ENCODE data around the gene PRR5L.

PRR5L gene

DNA sequence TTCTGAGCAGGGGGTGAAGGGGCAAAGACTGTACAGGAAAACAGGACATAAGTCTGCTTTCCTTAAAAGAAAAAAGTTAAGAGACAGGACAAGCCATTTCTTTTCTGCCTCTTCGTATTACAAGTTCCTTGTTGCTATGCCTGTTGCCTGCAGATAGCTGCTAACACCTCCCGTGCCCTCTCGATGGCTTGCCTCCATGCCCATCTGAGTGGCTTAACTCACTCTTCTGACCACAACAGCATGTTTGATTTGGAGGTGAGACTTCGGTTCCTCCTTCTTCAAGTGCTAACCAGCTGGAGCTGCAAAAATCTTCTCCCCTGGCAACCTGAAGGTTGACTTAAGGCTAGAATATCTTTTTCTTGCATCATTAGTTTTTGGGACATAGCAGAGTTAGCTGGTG is 103.1 kb downstream of the PRR5L start:
- no peaks in the 10 kb centered on the region for H3K27me3 ChIP-seq (ENCODE audit: insufficient read depth, low read length)
- H3K9ac ChIP-seq (ENCODE audit: low read length), result no peak overlapping the region
- no peak overlapping the region for H4K91ac ChIP-seq (ENCODE audit: low read depth, low read length)
- no peak overlapping the region for H2AFZ ChIP-seq (ENCODE audit: insufficient read depth, low read length, poor library complexity)
- H3K79me2 ChIP-seq (ENCODE audit: control insufficient read depth, insufficient read depth, low read length, poor library complexity), result no peaks in the 10 kb centered on the region
- H3K27ac ChIP-seq (ENCODE audit: low read depth, low read length), result no peak overlapping the region
- H3K4me1 ChIP-seq (ENCODE audit: control insufficient read depth in 1 of 2, insufficient read depth in 2 of 2, low read length in 2 of 2), result no peaks in the 10 kb centered on the region
- no peak overlapping the region for H3K18ac ChIP-seq (ENCODE audit: low read length)
- no peak overlapping the region for H3K4ac ChIP-seq (ENCODE audit: low read depth, low read length)
- H4K12ac ChIP-seq (ENCODE audit: low read depth, low read length), result no peak overlapping the region
- no peak overlapping the region for H3K4me2 ChIP-seq (ENCODE audit: low read length)
- no peak overlapping the region for H2BK120ac ChIP-seq (ENCODE audit: insufficient read depth, low read length, poor library complexity)
- no peak overlapping the region for H2AK5ac ChIP-seq (ENCODE audit: low read length)
- no peak overlapping the region for H4K8ac ChIP-seq (ENCODE audit: low read depth, low read length)
- H3K14ac ChIP-seq (ENCODE audit: low read length), result no peak overlapping the region
- no peak overlapping the region for H3K23ac ChIP-seq (ENCODE audit: low read length)
- H2BK12ac ChIP-seq (ENCODE audit: low read length), result no peak overlapping the region
- no peaks in the 10 kb centered on the region for H3K9me3 ChIP-seq (ENCODE audit: insufficient read depth, low read depth, low read length)
- H3K4me3 ChIP-seq (ENCODE audit: low read depth, low read length), result no peak overlapping the region
- no peak for DNase-seq
- no peak overlapping the region for H2BK5ac ChIP-seq (ENCODE audit: low read depth, low read length, poor library complexity)
- H3K79me1 ChIP-seq (ENCODE audit: low read length), result peaks cover 1% of the 10 kb centered on the region
- H3K36me3 ChIP-seq (ENCODE audit: control insufficient read depth in 1 of 2, insufficient read depth in 2 of 2, low read length in 2 of 2), result peaks cover 26 to 31% of the 10 kb centered on the region in 2 experiments
- no CpG with 5 or more reads among the region's 4 CpGs for WGBS (ENCODE audit: extremely low coverage, insufficient coverage, insufficient read length)

DNA sequence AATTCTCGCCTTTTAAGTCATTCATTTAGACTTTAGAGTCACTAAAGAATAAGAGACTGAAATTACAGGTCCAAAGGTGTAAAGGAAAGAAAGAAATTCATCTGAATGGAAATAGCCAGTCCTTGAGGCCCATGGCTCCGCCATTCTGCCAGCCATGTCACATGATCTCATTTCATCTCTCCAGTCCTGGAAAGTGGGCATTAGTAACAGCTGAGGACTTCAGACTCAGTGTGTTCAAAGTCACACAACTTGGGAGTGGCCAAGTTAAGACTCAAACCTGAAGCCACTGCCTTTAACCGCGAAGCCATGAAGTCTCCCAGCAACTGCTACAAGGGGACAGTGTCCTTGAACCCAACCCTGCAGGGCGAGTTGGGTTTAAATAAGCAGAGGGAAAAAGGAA is 103.7 kb downstream of the PRR5L start:
- no peak overlapping the region for H3K27ac ChIP-seq (ENCODE audit: low read depth, low read length)
- H4K12ac ChIP-seq (ENCODE audit: low read depth, low read length), result no peak overlapping the region
- peaks cover 1% of the 10 kb centered on the region for H3K79me1 ChIP-seq (ENCODE audit: low read length)
- H3K14ac ChIP-seq (ENCODE audit: low read length), result no peak overlapping the region
- H2AK5ac ChIP-seq (ENCODE audit: low read length), result no peak overlapping the region
- H3K4me1 ChIP-seq (ENCODE audit: control insufficient read depth in 1 of 2, insufficient read depth in 2 of 2, low read length in 2 of 2), result no peaks in the 10 kb centered on the region
- no peak overlapping the region for H3K4ac ChIP-seq (ENCODE audit: low read depth, low read length)
- no peak overlapping the region for H2BK120ac ChIP-seq (ENCODE audit: insufficient read depth, low read length, poor library complexity)
- no peaks in the 10 kb centered on the region for H3K9me3 ChIP-seq (ENCODE audit: insufficient read depth, low read depth, low read length)
- H2BK12ac ChIP-seq (ENCODE audit: low read length), result no peak overlapping the region
- no peaks in the 10 kb centered on the region for H3K79me2 ChIP-seq (ENCODE audit: control insufficient read depth, insufficient read depth, low read length, poor library complexity)
- H3K4me3 ChIP-seq (ENCODE audit: low read depth, low read length), result no peak overlapping the region
- peaks cover 26 to 31% of the 10 kb centered on the region in 2 experiments for H3K36me3 ChIP-seq (ENCODE audit: control insufficient read depth in 1 of 2, insufficient read depth in 2 of 2, low read length in 2 of 2)
- WGBS (ENCODE audit: extremely low coverage, insufficient coverage, insufficient read length), result no CpG with 5 or more reads among the region's 5 CpGs
- H2AFZ ChIP-seq (ENCODE audit: insufficient read depth, low read length, poor library complexity), result no peak overlapping the region
- no peak overlapping the region for H3K23ac ChIP-seq (ENCODE audit: low read length)
- H3K9ac ChIP-seq (ENCODE audit: low read length), result no peak overlapping the region
- H3K27me3 ChIP-seq (ENCODE audit: insufficient read depth, low read length), result no peaks in the 10 kb centered on the region
- H4K8ac ChIP-seq (ENCODE audit: low read depth, low read length), result no peak overlapping the region
- H2BK5ac ChIP-seq (ENCODE audit: low read depth, low read length, poor library complexity), result no peak overlapping the region
- H3K4me2 ChIP-seq (ENCODE audit: low read length), result no peak overlapping the region
- no peak overlapping the region for H4K91ac ChIP-seq (ENCODE audit: low read depth, low read length)
- no peak overlapping the region for H3K18ac ChIP-seq (ENCODE audit: low read length)
- no peak for DNase-seq

DNA sequence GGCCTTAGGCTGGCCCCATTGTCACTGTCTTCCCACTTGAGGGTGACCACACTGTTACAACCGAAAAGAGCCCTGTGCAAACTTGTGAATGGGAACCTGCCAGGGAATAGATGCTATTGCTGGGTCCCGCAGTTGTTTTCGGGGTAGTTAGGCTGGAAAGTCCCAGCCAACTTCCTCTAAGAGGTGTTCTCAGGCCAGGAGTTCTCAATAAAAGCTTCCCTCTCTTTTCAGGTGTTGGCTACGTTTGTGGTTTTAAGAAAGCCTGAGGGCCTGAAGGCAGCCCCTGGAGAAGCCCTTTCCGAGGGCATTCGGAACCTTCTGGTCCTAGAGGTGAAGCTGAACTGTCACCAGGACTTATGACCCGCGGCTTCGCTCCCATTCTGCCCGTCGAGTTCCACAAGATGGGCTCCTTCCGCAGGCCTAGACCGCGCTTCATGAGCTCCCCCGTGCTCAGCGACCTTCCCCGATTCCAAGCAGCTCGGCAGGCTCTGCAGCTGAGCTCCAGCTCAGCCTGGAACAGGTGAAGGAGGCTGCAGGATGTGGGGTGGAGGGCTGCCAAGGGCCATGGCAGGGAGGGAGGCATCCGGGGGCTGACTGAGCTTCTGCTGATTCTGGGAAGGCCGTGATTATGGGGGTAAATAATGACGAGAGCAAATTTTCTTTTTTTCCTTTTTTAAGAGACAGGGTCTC is 104.8 kb downstream of the PRR5L start:
- Histone ChIP-seq H3K36me3 (ENCODE audit: control insufficient read depth in 1 of 2, insufficient read depth in 2 of 2, low read length in 2 of 2) (peaks cover 28 to 38% of the 10 kb centered on the region in 2 experiments), H3K79me2 (ENCODE audit: control insufficient read depth, insufficient read depth, low read length, poor library complexity) (no peaks in the 10 kb centered on the region), H2AFZ (ENCODE audit: insufficient read depth, low read length, poor library complexity) (no peak overlapping the region), H4K12ac (ENCODE audit: low read depth, low read length) (no peak overlapping the region), H3K27me3 (ENCODE audit: insufficient read depth, low read length) (no peaks in the 10 kb centered on the region), H2BK120ac (ENCODE audit: insufficient read depth, low read length, poor library complexity) (no peak overlapping the region), H4K91ac (ENCODE audit: low read depth, low read length) (no peak overlapping the region), H3K4ac (ENCODE audit: low read depth, low read length) (no peak overlapping the region), H3K18ac (ENCODE audit: low read length) (no peak overlapping the region), H3K4me1 (ENCODE audit: control insufficient read depth in 1 of 2, insufficient read depth in 2 of 2, low read length in 2 of 2) (no peaks in the 10 kb centered on the region), H3K14ac (ENCODE audit: low read length) (no peak overlapping the region), H3K23ac (ENCODE audit: low read length) (no peak overlapping the region), H3K4me3 (ENCODE audit: low read depth, low read length) (no peak overlapping the region), H3K9me3 (ENCODE audit: insufficient read depth, low read depth, low read length) (no peaks in the 10 kb centered on the region), H3K4me2 (ENCODE audit: low read length) (no peak overlapping the region), H2AK5ac (ENCODE audit: low read length) (no peak overlapping the region), H3K27ac (ENCODE audit: low read depth, low read length) (no peak overlapping the region), H3K79me1 (ENCODE audit: low read length) (peaks cover 1% of the 10 kb centered on the region), H4K8ac (ENCODE audit: low read depth, low read length) (no peak overlapping the region), H2BK5ac (ENCODE audit: low read depth, low read length, poor library complexity) (no peak overlapping the region), H3K9ac (ENCODE audit: low read length) (no peak overlapping the region), H2BK12ac (ENCODE audit: low read length) (no peak overlapping the region)
- DNase-seq, result no peak
- WGBS (ENCODE audit: extremely low coverage, insufficient coverage, insufficient read length), result no CpG with 5 or more reads among the region's 21 CpGs

DNA sequence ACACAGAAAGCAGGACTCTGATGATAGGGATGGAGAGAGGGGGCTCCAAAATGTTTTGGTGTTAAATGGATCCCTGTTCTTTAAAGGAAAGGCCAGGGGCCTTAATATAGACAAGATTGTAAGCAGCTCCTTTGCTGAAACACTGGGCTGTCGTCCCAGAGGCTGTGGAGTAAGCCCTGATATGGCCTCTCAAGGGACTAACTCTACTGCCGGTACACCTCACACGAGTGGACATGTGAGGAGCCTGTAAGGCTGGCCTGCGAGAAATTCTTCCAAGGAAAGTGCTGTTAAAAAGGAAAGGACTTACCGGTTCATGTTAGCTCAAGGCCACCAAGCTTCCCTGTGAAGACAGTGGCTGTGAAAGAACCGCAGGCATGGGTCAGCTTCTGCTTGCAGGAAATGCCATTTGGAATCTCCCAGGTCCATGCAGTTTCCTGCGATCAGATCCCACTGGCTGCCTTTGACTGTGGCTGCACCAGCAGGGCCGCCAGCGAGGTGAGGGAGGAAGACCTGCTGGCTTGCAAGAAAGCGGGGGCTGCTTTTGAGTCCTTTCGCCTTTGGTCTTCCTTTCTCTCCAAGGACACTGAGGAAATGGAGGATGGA is 106.6 kb downstream of the PRR5L start:
- Histone ChIP-seq H2AFZ (ENCODE audit: insufficient read depth, low read length, poor library complexity) (no peak overlapping the region), H3K79me1 (ENCODE audit: low read length) (peaks cover 1% of the 10 kb centered on the region), H3K9ac (ENCODE audit: low read length) (no peak overlapping the region), H3K9me3 (ENCODE audit: insufficient read depth, low read depth, low read length) (no peaks in the 10 kb centered on the region), H3K36me3 (ENCODE audit: control insufficient read depth in 1 of 2, insufficient read depth in 2 of 2, low read length in 2 of 2) (peaks cover 29 to 47% of the 10 kb centered on the region in 2 experiments), H3K4ac (ENCODE audit: low read depth, low read length) (no peak overlapping the region), H3K27ac (ENCODE audit: low read depth, low read length) (no peak overlapping the region), H3K4me2 (ENCODE audit: low read length) (no peak overlapping the region), H3K14ac (ENCODE audit: low read length) (no peak overlapping the region), H3K4me3 (ENCODE audit: low read depth, low read length) (no peak overlapping the region), H4K12ac (ENCODE audit: low read depth, low read length) (no peak overlapping the region), H2AK5ac (ENCODE audit: low read length) (no peak overlapping the region), H4K8ac (ENCODE audit: low read depth, low read length) (no peak overlapping the region), H4K91ac (ENCODE audit: low read depth, low read length) (no peak overlapping the region), H3K27me3 (ENCODE audit: insufficient read depth, low read length) (no peaks in the 10 kb centered on the region), H2BK5ac (ENCODE audit: low read depth, low read length, poor library complexity) (no peak overlapping the region), H3K4me1 (ENCODE audit: control insufficient read depth in 1 of 2, insufficient read depth in 2 of 2, low read length in 2 of 2) (no peaks in the 10 kb centered on the region), H2BK12ac (ENCODE audit: low read length) (no peak overlapping the region), H2BK120ac (ENCODE audit: insufficient read depth, low read length, poor library complexity) (no peak overlapping the region), H3K18ac (ENCODE audit: low read length) (no peak overlapping the region), H3K79me2 (ENCODE audit: control insufficient read depth, insufficient read depth, low read length, poor library complexity) (no peaks in the 10 kb centered on the region), H3K23ac (ENCODE audit: low read length) (no peak overlapping the region)
- no peak for DNase-seq
- WGBS (ENCODE audit: extremely low coverage, insufficient coverage, insufficient read length), result no CpG with 5 or more reads among the region's 11 CpGs

Data from trophoblast cell (in vitro differentiated cells and primary cell).